ENCODE data around the gene DPYSL5. TPM values are rescaled to one million over a fixed set of nuclear protein-coding genes. Genes with fewer than 3 reads are reported as not detected.

The DPYSL5 gene
- total RNA-seq, 1 experiment from 2014 or later: not detected

DNA sequence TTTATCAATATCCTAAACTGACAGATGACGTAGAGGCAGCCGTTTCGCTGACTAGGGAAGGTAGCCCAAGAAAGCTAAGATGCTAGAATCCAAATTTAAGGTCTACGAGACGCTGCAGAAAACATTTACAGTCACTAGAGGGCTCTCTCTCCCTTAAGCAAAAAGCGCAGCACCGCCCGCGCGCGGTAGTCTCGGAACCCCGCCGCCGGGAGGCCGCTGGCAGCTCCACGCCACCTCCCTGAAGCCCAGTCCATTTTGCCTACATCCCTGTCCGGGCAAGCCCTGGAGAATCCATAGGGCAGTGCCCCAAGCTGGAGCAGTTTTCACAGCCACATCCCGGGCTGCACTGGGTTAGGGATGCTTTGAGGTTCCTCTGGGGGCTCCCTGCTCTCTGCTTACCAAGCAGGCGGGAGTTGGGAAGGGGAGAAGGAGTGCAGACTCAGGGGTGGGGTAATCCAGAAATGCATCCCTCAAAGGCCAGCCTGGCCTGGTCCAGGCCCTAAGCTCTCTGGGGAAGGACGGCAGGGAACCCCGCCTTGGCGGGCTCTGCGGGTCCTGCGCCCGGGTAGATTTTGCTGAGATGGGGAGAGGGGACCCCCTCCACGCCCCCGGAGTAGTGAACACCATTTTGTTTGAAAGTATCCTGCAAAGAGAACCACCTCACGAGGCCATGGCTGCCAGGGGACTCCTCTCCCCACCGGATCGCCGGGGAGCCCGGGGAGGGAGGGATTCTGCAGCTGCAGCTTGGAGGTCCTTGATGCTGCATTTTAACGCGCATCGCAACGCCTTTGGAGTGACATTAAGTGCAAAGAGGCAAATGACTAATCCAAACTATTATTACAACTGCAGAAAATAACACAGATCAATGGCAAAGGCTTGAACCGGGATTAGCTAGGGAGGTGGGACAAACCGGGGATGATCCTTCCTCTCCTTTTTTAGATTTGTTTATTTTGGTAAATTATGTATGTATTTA lies 1.3 kb upstream of the DPYSL5 start:
- Mint-ChIP-seq H3K27me3 (ENCODE audit: insufficient read depth, unreplicated experiment) (peaks cover 54% of the 10 kb centered on the region), H3K36me3 (ENCODE audit: insufficient read depth, unreplicated experiment) (no peaks in the 10 kb centered on the region), H3K27ac (ENCODE audit: low read depth, unreplicated experiment) (no peak overlapping the region), H3K4me1 (ENCODE audit: insufficient read depth, unreplicated experiment) (no peaks in the 10 kb centered on the region), H3K9me3 (ENCODE audit: unreplicated experiment) (no peaks in the 10 kb centered on the region), H3K4me3 (ENCODE audit: unreplicated experiment) (no peak overlapping the region)
- CTCF ChIA-PET: interaction anchor here (0.5 to 3.4 kb wide), 59 partner anchors 10 to 1260 kb away, joined by 3 to 82 read pairs (median 4); partner anchors contain the start of genes MAPRE3 and SLC35F6
- intact Hi-C loops (cut with micrococcal nuclease): loop anchor here (1.0 kb wide), 3 partner anchors 76 to 171 kb away; no protein-coding TSS in a partner anchor
- peak; percentile 67 for DNase-seq (ENCODE audit: unreplicated experiment)
- BruUV-seq (replicated peaks): no TSS peak
- TF ChIP-seq, protein P1, sequence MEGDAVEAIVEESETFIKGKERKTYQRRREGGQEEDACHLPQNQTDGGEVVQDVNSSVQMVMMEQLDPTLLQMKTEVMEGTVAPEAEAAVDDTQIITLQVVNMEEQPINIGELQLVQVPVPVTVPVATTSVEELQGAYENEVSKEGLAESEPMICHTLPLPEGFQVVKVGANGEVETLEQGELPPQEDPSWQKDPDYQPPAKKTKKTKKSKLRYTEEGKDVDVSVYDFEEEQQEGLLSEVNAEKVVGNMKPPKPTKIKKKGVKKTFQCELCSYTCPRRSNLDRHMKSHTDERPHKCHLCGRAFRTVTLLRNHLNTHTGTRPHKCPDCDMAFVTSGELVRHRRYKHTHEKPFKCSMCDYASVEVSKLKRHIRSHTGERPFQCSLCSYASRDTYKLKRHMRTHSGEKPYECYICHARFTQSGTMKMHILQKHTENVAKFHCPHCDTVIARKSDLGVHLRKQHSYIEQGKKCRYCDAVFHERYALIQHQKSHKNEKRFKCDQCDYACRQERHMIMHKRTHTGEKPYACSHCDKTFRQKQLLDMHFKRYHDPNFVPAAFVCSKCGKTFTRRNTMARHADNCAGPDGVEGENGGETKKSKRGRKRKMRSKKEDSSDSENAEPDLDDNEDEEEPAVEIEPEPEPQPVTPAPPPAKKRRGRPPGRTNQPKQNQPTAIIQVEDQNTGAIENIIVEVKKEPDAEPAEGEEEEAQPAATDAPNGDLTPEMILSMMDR (IDR thresholded peaks at IDR 0.05; ENCODE audit: unreplicated experiment): peak; percentile 86
- POLR2A ChIA-PET: interaction anchor here (0.6 to 0.8 kb wide), 2 partner anchors 125 to 433 kb away, joined by 3 to 4 read pairs; no protein-coding TSS in a partner anchor

DNA sequence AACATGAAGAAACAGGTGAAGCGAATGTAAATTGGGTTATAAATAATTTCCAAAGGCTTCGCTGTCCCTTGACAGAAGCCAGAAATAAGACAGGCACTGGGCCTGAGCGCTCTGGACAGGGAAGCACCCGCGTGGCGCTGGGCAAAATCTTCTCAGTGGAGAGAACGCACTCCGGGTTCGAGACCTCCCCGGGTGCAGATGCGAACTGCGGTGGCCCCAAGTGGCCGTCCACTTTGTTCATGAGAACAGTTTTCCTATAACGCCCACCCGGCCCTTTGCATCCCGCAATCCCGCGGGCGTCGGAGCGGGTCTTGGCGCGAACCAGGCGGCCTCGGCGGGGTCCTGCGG lies 651 bp upstream of the DPYSL5 start:
- TF ChIP-seq, protein P1 (IDR thresholded peaks at IDR 0.05; ENCODE audit: unreplicated experiment): no peak
- ChIA-PET CTCF (interaction anchor here (0.5 to 3.4 kb wide), 12 partner anchors 12 to 377 kb away, joined by 3 to 82 read pairs (median 4); no protein-coding TSS in a partner anchor), POLR2A (interaction anchor here (0.8 kb wide), 1 partner anchor 124 kb away, joined by 3 read pairs; no protein-coding TSS in a partner anchor)
- Mint-ChIP-seq H3K27ac (ENCODE audit: low read depth, unreplicated experiment) (no peak overlapping the region), H3K27me3 (ENCODE audit: insufficient read depth, unreplicated experiment) (peaks cover 54% of the 10 kb centered on the region), H3K4me3 (ENCODE audit: unreplicated experiment) (no peak overlapping the region), H3K36me3 (ENCODE audit: insufficient read depth, unreplicated experiment) (no peaks in the 10 kb centered on the region), H3K9me3 (ENCODE audit: unreplicated experiment) (no peaks in the 10 kb centered on the region), H3K4me1 (ENCODE audit: insufficient read depth, unreplicated experiment) (no peaks in the 10 kb centered on the region)
- intact Hi-C loops (cut with micrococcal nuclease): no loop called here
- no peak for DNase-seq (ENCODE audit: unreplicated experiment)
- BruUV-seq (replicated peaks): no TSS peak

DNA sequence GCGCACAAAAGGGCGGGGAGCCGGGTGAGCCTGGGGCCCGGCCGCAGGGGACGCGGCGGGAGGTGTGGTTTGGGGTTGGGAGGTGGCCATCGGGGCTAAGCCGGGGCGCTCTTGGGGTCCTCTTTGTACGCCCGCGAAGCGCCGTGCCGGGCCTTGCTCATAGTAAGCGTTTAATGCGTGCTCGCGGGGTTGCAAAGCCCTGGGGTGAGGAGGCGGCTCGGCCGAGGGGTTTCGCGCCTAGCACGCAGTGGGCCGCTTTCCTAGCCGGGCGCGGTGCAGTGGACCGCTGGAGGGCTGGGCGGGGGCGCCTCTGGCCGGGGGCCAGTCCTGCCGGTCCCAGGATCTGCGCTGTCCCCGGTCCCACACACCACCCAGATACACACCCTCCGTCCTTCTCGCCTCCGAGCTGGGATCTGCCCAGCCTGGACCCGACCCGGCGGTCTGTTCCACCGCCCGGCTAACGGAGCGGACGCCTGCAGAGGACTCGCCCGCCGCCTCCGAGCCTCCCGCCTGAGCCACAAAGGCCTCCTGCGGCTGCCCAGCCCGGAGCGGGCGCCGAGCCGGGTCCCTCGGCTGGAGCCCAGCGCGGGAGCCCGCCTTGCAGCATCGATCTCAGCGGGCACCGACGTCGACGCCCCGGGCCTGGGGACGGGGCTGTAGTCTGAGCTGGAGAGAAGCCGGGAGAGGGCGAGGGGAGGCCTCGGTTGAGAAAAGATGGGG lies 564 bp downstream of the DPYSL5 start:
- Mint-ChIP-seq H3K36me3 (ENCODE audit: insufficient read depth, unreplicated experiment) (no peaks in the 10 kb centered on the region), H3K4me1 (ENCODE audit: insufficient read depth, unreplicated experiment) (no peaks in the 10 kb centered on the region), H3K27me3 (ENCODE audit: insufficient read depth, unreplicated experiment) (peaks cover 42% of the 10 kb centered on the region), H3K4me3 (ENCODE audit: unreplicated experiment) (no peak overlapping the region), H3K9me3 (ENCODE audit: unreplicated experiment) (no peaks in the 10 kb centered on the region), H3K27ac (ENCODE audit: low read depth, unreplicated experiment) (no peak overlapping the region)
- ChIA-PET CTCF (interaction anchor here (0.6 to 1.2 kb wide), 3 partner anchors 95 to 225 kb away, joined by 3 to 6 read pairs (median 3); no protein-coding TSS in a partner anchor), POLR2A (no interaction called here)
- TF ChIP-seq, protein P1 (IDR thresholded peaks at IDR 0.05; ENCODE audit: unreplicated experiment): no peak
- intact Hi-C loops (cut with micrococcal nuclease): no loop called here
- BruUV-seq (replicated peaks): no TSS peak
- no peak for DNase-seq (ENCODE audit: unreplicated experiment)
